Stimulated activated CD8-positive, alpha-beta memory T cell treated with anti-CD3 and anti-CD28 coated beads, Interleukin-2, amount 100 ng/mL, for 1 hour (primary cell): ENCODE data around the gene MYT1.
"Not testable (repeated sequence)": the region's sequence is repeated elsewhere in the genome, so short reads cannot be mapped to it uniquely, and the experiment has no call there.

ENCODE experiments used
- DNase-seq, 2 donors: peaks; one replicate each; pipeline ENCODE4 v3.0.0-alpha.2; 2020; ENCODE audit warnings: low read depth in 2 of 2

MYT1 gene

GRCh38 chr20:64266988-64267387, 102.7 kb downstream of the MYT1 start:
- no peak for DNase-seq

DNA sequence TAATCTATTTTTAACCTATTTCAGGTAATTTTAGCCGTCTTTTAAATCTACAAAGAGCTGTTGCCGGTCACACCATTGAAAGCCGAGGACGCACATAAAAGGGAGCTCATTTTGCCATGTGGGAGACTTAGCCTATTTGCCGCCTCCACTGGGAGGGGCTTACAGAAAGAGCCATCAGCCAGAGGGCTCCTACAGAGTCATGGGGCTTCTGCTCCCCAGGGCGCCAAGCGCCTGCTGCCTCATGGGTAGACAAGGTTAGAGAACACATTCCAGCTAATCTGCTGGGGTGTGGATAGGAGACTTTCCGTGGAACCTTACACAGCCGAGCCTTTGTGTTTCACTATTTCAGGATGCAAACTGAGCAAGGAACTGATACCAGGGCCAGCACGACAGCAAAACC, 103.9 kb downstream of the MYT1 start:
- no peak for DNase-seq

GRCh38 chr20:64269604-64270411, 105.6 kb downstream of the MYT1 start:
- no peak for DNase-seq

DNA sequence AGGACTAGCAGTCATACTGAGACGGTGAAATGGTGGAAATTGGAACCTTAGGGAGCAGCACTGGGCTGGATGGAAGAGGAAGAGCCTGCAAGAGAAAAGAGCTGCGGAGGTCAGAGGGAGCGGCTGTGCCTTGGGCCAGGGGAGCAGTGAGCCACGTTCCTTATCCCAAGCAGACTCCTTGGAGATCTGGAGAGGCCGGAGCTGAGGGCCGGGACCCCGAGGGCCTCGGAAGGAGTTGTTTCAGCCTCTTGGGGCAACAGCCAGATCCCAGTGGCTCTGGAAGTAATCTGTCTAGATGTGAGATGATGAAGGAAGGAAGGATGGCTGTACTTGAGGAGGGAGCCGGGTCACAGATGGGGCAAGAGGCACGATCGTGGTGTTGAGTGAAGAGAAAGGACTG, 107.4 kb downstream of the MYT1 start:
- DNase-seq = no peak

GRCh38 chr20:64273109-64273508, 108.9 kb downstream of the MYT1 start:
- DNase-seq = no peak

- DNase-seq = no peak
These were observed 112.6 kb downstream of the MYT1 start for GRCh38 chr20:64276817-64277216.

- DNase-seq = no peak
These were observed 113.5 kb downstream of the MYT1 start for GRCh38 chr20:64277571-64278316.

- DNase-seq = no peak
These were observed 114.0 kb downstream of the MYT1 start for GRCh38 chr20:64278317-64278681.

DNA sequence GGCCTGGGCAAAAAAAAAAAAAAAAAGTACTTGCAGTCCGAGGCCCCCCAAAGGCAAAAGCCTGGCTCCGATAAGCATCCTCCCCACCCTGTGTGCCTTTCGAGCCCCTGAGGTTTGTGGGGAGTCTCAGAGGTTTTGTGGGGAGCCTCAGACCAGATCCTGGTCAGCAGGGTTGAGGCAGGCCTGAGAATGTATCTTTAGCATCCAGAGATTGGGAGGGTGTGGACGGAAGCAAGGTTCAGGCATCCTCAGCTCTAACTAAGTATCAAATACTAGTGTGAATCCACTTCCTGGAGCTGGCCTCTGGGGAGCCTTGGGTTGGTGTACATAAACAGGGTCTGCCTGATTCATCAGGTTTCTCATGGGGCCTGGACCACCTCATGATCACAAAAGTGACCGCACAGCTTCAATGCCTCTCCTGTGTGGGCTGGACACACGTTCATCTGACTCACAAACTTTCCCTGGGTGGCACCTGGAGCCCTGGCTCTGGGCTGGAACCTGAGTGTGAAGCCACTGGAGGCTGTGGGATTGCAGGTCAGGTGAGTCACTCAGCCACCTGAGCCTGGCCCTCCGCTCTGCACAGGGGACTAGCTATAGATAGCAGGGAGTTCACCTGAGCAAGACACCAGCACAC, 115.7 kb downstream of the MYT1 start:
- DNase-seq = no peak

DNA sequence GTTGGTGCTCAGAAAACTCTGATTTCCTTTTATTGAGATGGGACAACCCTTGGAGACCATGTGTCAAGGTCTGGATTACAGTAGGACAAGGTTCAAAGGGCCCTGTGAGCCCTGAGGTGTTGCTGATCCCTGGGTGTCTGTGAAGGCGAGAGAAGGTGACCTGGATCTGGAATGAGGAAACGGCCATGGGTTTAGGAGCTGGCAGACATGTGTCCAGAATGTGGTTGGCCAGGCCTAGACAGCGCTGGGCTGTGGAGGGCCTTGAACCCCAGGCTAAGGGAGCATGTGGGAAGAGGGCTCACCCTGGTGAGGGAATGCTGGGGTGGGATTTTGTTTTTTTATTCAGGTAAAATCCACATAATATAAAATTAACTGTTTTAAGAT, 116.2 kb downstream of the MYT1 start:
- no peak for DNase-seq

DNA sequence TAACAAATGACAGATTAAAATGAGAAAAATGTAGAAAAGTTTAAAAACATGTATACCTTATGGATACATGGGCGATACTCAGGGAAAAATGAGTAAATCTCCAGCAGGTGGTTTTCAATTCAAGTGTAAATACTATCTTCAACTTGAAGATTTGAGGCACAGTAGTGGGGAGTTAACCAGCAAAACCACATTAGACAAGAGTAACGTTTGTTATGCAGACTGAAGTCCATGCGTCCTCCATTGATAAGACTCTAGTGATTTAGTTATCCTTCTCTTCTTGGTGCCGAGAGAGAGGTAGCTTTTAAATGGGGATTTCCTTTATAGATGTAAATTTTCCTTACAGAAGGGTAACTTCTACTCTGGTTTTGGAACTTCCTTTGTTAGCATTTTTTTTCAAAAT, 119.4 kb downstream of the MYT1 start:
- DNase-seq = no peak

DNA sequence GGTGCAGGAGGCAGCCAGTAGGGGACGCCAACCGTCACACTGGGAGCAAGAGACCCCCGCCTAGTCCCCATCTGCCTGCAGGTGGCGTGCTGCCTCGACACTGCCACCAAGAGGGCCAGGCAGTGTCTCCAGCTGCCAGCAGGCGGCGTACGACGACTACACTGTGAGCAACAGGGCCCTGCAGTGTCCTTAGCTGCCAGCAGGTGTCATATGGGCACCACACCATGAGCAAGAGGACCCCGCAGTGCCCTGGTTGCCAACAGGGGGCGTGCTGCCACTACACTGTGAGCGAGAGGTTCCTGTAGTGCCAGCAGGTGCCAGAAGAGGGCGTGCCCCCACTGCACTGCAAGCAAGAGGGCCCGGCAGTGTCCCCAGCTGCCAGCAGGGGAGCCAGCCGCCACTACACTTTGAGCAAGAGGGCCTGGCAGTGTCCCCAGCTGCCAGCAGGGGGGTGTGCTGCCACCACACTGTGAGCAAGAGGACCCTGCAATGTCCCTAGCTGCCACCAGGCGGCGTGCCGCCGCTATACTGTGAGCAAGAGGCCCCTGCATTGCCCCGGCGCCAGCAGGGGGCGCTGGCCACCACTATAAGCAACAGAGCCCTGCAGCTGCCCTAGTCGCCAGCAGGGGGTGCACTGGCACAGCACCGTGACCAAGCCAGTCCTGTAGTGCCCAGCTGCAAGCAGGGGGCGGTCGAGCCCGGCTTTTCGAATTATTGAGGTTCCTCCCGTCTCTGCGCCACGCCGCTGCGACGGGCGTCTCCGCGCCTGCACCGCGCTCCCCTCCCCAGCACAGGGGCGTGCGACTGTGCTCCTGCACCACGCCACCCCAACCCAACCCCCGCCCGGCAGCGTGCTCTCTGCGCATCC, 121.6 kb downstream of the MYT1 start:
- DNase-seq = peak; percentile 24 to 28

DNA sequence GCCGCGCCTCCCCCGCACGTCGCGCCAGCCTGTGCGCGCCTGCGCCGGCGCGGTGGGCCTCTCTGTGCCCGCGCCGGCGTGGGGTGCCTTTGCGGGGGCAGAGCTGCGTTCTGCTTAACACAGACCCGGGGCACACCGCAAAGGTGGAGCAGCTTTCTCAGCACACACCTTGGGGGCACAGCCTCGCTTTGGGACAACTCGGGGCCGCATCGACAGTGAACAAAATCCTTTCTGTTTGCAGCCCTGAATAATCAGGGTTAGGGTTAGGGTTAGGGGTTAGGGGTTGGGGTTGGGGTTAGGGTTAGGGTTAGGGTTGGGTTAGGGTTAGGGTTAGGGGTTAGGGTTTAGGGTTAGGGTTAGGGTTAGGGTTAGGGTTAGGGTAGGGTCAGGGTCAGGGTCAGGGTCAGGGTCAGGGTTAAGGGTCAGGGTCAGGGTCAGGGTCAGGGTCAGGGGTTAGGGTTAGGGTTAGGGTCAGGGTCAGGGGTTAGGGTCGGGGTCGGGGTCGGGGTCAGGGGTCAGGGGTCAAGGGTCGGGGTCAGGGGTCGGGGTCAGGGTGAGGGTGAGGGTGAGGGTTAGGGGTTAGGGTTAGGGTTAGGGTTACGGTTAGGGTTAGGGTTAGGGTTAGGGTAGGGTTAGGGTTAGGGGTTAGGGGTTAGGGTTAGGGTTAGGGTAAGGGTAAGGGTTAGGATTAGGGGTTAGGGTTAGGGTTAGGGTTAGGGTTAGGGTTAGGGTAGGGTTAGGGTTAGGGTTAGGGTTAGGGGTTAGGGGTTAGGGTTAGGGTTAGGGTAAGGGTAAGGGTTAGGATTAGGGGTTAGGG, 122.4 kb downstream of the MYT1 start:
- DNase-seq = not testable (repeated sequence)

DNA sequence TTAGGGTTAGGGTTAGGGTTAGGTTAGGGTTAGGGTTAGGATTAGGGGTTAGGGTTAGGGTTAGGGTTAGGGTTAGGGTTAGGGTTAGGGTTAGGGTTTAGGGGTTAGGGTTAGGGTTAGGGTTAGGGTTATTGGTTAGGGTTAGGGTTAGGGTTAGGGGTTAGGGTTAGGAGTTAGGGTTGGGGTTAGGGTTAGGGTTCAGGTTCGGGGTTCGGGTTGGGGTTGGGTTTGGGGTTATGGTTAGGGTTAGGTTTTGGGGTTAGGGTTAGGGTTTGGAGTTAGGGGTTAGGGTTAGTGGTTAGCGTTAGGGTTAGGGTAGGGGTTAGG, 123.0 kb downstream of the MYT1 start:
- DNase-seq = not testable (repeated sequence)
